Measurements from ENCODE around the gene MED26.
A peak's percentile ranks its signal among the peaks of the same experiment; 100 is the strongest.

Gene MED26

GRCh38 chr19:16532440-16533234 lies 95.4 kb downstream of the MED26 start:
- no peak for DNase-seq

GRCh38 chr19:16531380-16531669 lies 96.7 kb downstream of the MED26 start:
- DNase-seq: no peak

- no peak for DNase-seq
Observed at GRCh38 chr19:16530540-16531379, 97.2 kb downstream of the MED26 start.

GRCh38 chr19:16529466-16530144 lies 98.4 kb downstream of the MED26 start:
- DNase-seq: no peak

GRCh38 chr19:16527971-16528521 lies 100.0 kb downstream of the MED26 start:
- peak; percentile 67 for DNase-seq

GRCh38 chr19:16527334-16527935 lies 100.6 kb downstream of the MED26 start:
- no peak for DNase-seq

GRCh38 chr19:16525751-16526481 lies 102.1 kb downstream of the MED26 start:
- no peak for DNase-seq

- no peak for DNase-seq
Observed at GRCh38 chr19:16524991-16525734, 102.8 kb downstream of the MED26 start.
